Gastroesophageal sphincter (tissue), 4 donors: ENCODE measurements around the gene COL1A1. TPM values are rescaled to one million over a fixed set of nuclear protein-coding genes. Genes with fewer than 3 reads are reported as not detected.

Experiments used
- ATAC-seq: fragments of 150-250 bp; one replicate; pipeline ENCODE4 v1.9.1; 2016; ENCODE audit warnings: mild to moderate bottlenecking, moderate library complexity
- H3K27ac ChIP-seq, 4 donors: fragments of 200-600 bp; sonication (generic) in 3 of 4; 1 replicate in 3 of 4; 2 replicates in 1 of 4; pipeline ENCODE4 v1.5.1; 2016 to 2019
- H3K27me3 ChIP-seq: fragments of 200-600 bp; sonication (generic); one replicate; pipeline ENCODE4 v1.5.1; 2019
- H3K36me3 ChIP-seq, 2 donors: fragments of 200-600 bp; sonication (generic); one replicate each; pipeline ENCODE4 v1.5.1; 2019; ENCODE audit warnings: control low read depth in 1 of 2
- H3K4me1 ChIP-seq, 3 donors: fragments of 200-600 bp; sonication (generic); 1 replicate in 2 of 3; 2 replicates in 1 of 3; pipeline ENCODE4 v1.5.1; 2016 to 2019; ENCODE audit warnings: control low read depth in 2 of 3
- H3K4me3 ChIP-seq, 2 donors: fragments of 200-600 bp; sonication (generic); one replicate each; pipeline ENCODE4 v1.5.1; 2019; ENCODE audit warnings: mild to moderate bottlenecking in 1 of 2, moderate library complexity in 1 of 2
- H3K9me3 ChIP-seq, 3 donors: fragments of 200-600 bp; sonication (generic); one replicate each; pipeline ENCODE4 v1.5.1; 2017 to 2019; ENCODE audit warnings: control low read depth in 2 of 3
- CTCF ChIP-seq, 4 experiments: fragments of 200-600 bp in 2 of 4; fragments of 450-650 bp in 2 of 4; sonication (generic) in 1 of 4; IDR thresholded peaks; one replicate each; pipeline ENCODE4 v1.5.1; 2017 to 2019; ENCODE audit warnings: antibody characterized with exemption in 4 of 4, mild to moderate bottlenecking in 2 of 4, moderate library complexity in 2 of 4
- EP300 ChIP-seq: sonication (generic); formaldehyde crosslinking; IDR thresholded peaks from one replicate; pipeline ENCODE4 v1.6.1; 2017; ENCODE audit warnings: antibody characterized with exemption, mild to moderate bottlenecking
- POLR2A ChIP-seq, 2 donors: fragments of 450-650 bp; IDR thresholded peaks; one replicate each; pipeline ENCODE4 v1.6.1; 2017; ENCODE audit warnings: antibody characterized with exemption in 2 of 2, mild to moderate bottlenecking in 2 of 2, moderate library complexity in 1 of 2
- POLR2AphosphoS5 ChIP-seq: sonication (generic); formaldehyde crosslinking; IDR thresholded peaks from one replicate; pipeline ENCODE4 v1.6.1; 2017; ENCODE audit warnings: antibody characterized with exemption
- WGBS, 2 donors: methylation state at CpG; one replicate each; pipeline ENCODE4 v1.1.5; 2018; ENCODE audit warnings: low coverage in 1 of 2; 5-methylcytosine and 5-hydroxymethylcytosine counted together
- total RNA-seq, 4 donors: library from RNA; depleted of rRNA; stranded (reverse); fragments of >200 nt; gene quantifications; one replicate each; pipeline ENCODE4 v1.1.0, GENCODE V29; 2016

Gene COL1A1
- total RNA-seq, 4 donors from 2014 or later = 14.6 to 92.9 (median 69.7) TPM

GRCh38 chr17:50189550-50190292, 11.7 kb downstream of the COL1A1 start:
- peak overlapping the region in 2 of 4 donors; percentile 54 to 82 for H3K27ac ChIP-seq

DNA sequence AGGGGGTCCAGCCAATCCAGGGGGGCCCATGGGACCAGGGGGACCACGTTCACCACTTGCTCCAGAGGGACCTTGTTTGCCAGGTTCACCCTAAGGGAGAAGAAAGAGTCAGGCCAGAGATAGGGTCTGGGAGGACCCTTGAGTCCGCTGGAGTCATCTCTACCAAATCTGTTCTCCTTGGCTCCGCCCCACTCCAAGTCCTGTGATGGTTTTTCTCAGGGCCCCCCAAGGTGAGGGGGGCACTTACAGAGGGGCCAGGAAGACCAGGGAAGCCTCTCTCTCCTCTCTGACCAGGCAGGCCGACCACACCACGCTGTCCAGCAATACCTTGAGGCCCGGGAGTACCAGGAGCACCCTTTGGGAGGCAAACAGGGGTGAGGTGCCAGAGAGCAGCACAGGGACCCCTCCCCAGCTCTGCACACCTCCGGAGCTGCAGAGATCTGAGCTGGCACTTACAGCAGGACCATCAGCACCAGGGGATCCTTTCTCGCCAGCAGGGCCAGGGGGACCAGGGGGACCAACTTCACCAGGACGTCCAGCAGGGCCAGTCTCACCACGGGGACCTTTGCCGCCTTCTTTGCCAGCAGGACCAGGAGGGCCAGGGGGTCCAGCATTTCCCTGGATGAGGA, 12.4 kb downstream of the COL1A1 start:
- peaks cover 0 to 89% of the 10 kb centered on the region in 2 donors for H3K36me3 ChIP-seq
- H3K27me3 ChIP-seq = no peaks in the 10 kb centered on the region
- WGBS, 2 donors = 83% methylated on average over 1 of the region's 11 CpGs; no CpG with 5 or more reads in 1 of the 2 donors
- H3K27ac ChIP-seq = peak overlapping the region in 3 of 4 donors; percentile 31 to 82 (median 54)
- no peaks in the 10 kb centered on the region for H3K9me3 ChIP-seq
- H3K4me3 ChIP-seq = no peak overlapping the region
- no peak for ATAC-seq
- TF ChIP-seq CTCF (IDR thresholded peaks at IDR 0.05) (no peak), POLR2A (IDR thresholded peaks at IDR 0.05) (no peak), POLR2AphosphoS5 (no peak), EP300 (no peak)
- H3K4me1 ChIP-seq = peaks cover 3 to 38% (median 12%) of the 10 kb centered on the region in 3 donors

More at GRCh38 chr17:50189550-50190292, 11.7 kb downstream of the COL1A1 start:
- 20 to 90% methylated on average over 2 to 5 of the region's 20 CpGs for WGBS, 2 donors
- TF ChIP-seq CTCF (IDR thresholded peaks at IDR 0.05) (no peak), POLR2A (IDR thresholded peaks at IDR 0.05) (no peak), EP300 (no peak), POLR2AphosphoS5 (no peak)
- Histone ChIP-seq H3K36me3 (peaks cover 0 to 96% of the 10 kb centered on the region in 2 donors), H3K9me3 (no peaks in the 10 kb centered on the region), H3K27me3 (no peaks in the 10 kb centered on the region), H3K4me1 (peaks cover 2 to 38% (median 6%) of the 10 kb centered on the region in 3 donors), H3K4me3 (no peak overlapping the region)
- ATAC-seq = no peak

DNA sequence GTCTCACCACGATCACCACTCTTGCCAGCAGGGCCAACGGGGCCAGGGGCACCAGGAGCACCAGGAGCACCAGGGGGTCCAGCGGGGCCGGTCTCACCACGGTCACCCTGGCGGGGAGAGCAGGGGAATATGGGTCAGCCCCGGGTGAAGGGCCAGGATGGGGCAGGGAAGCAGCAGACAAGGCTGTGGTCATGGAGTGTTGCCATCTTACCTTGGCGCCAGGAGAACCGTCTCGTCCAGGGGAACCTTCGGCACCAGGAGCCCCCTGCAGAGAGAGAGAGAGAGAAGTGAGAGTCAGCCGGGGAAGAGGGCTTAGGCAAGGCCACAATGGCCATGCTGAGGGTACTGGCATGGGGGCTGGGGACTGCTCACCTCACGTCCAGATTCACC, 12.9 kb downstream of the COL1A1 start:
- TF ChIP-seq CTCF (IDR thresholded peaks at IDR 0.05) (no peak), POLR2A (IDR thresholded peaks at IDR 0.05) (no peak), EP300 (no peak)
- peaks cover 3 to 40% (median 13%) of the 10 kb centered on the region in 3 donors for H3K4me1 ChIP-seq
- peaks cover 0 to 84% of the 10 kb centered on the region in 2 donors for H3K36me3 ChIP-seq

DNA sequence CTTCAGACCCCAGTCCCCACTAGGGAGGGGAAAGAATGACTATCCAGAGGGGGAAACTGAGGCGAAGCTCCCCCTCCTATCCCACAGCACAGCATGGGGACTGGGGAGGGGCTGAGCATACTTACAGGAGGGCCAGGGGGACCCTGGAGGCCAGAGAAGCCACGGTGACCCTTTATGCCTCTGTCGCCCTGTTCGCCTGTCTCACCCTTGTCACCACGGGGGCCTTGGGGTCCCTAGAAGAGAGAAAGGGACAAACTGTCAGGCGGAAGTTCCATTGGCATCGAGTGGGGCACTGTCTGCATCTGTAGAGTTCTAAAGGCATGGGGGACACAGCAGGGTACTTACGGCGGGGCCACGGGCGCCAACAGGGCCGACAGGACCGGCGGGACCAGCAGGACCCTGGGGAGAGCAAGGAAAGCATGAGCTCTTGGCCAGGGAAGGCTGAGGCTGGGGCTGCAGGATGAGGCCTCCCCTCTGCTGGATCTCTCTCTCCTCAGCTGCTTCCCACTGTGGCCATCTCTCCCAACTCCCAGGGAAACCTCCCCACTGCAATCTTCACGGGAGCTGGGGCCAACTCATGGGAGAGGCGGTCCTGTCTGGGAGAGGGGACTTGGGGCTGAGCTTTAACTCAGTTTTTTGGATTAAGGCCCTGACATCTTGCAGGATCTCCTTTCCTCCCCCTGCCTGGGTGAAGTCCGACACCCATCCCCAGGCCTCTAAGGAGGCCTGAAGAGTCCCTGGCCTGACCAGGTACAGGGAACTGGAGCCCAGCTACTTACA, 13.5 kb downstream of the COL1A1 start:
- no peaks in the 10 kb centered on the region for H3K27me3 ChIP-seq
- H3K36me3 ChIP-seq = peaks cover 0 to 78% of the 10 kb centered on the region in 2 donors
- 40% methylated on average over 1 of the region's 17 CpGs; no CpG with 5 or more reads in 1 of the 2 donors for WGBS, 2 donors
- ATAC-seq = no peak
- peaks cover 3 to 45% (median 13%) of the 10 kb centered on the region in 3 donors for H3K4me1 ChIP-seq
- no peak for TF ChIP-seq POLR2AphosphoS5
- no peak for TF ChIP-seq CTCF (IDR thresholded peaks at IDR 0.05)
- no peak for TF ChIP-seq EP300
- no peak for TF ChIP-seq POLR2A (IDR thresholded peaks at IDR 0.05)
- H3K27ac ChIP-seq = peak overlapping the region in 3 of 4 donors; percentile 3 to 87 (median 82)
- H3K9me3 ChIP-seq = no peaks in the 10 kb centered on the region
- no peak overlapping the region for H3K4me3 ChIP-seq

More for the DNA sequence above, 12.9 kb downstream of the COL1A1 start:
- Histone ChIP-seq H3K9me3 (no peaks in the 10 kb centered on the region), H3K4me3 (no peak overlapping the region), H3K27me3 (no peaks in the 10 kb centered on the region), H3K27ac (peak overlapping the region in 3 of 4 donors; percentile 31 to 82 (median 53))
- 47 to 50% methylated on average over 1 to 10 of the region's 13 CpGs for WGBS, 2 donors
- ATAC-seq = no peak
